ENCODE data around the gene FAR1.

- no peak for TF ChIP-seq ZNF274 (IDR thresholded peaks at IDR 0.05; ENCODE audit: low read depth, low read length)
- no peak for TF ChIP-seq YY1 (IDR thresholded peaks at IDR 0.05; ENCODE audit: insufficient read depth, insufficient read length)
- TF ChIP-seq SUZ12 (IDR thresholded peaks at IDR 0.05; ENCODE audit: extremely low read depth, insufficient read depth, insufficient read length) = no peak
Observed at GRCh38 chr11:13763341-13763740, 94.9 kb downstream of the FAR1 start.

All from NT2/D1 (cell line).